K562 (cell line): Measurements from ENCODE around the gene PRDM16.

Experiments
- BDP1 ChIP-seq: IDR thresholded peaks from 3 replicates; pipeline ENCODE4 v1.6.1; 2011; ENCODE audit not compliant: insufficient read length, insufficient read depth
- BRCA1 ChIP-seq, 2 experiments: fragments of 450-650 bp in 1 of 2; sonication (generic) in 1 of 2; formaldehyde crosslinking in 1 of 2; IDR thresholded peaks; 2 replicates each; pipeline versions ENCODE4 v1.5.0 to v1.6.1; 2017 to 2020; ENCODE audit warnings: mild to moderate bottlenecking in 1 of 2, missing genetic modification reagents in 1 of 2
- DDX20 ChIP-seq: fragments of 450-650 bp; IDR thresholded peaks from 2 replicates; pipeline ENCODE4 v1.6.1; 2016; ENCODE audit warnings: missing genetic modification characterization, low read depth, mild to moderate bottlenecking, missing compliant biosample characterization, moderate library complexity
- EP300 ChIP-seq: IDR thresholded peaks from 2 replicates; pipeline ENCODE4 v1.6.1; 2012; ENCODE audit warnings: low read length, improper control_type of control experiment
- HDAC8 ChIP-seq: fragments of 450-650 bp; IDR thresholded peaks from 2 replicates; pipeline ENCODE4 v1.6.1; 2016; ENCODE audit warnings: mild to moderate bottlenecking, missing genetic modification characterization, moderate library complexity, missing compliant biosample characterization
- NFRKB ChIP-seq: fragments of 450-650 bp; IDR thresholded peaks from 2 replicates; pipeline ENCODE4 v1.6.1; 2016; ENCODE audit warnings: low read depth
- POLR2A ChIP-seq: fragments of 450-650 bp; conservative IDR thresholded peaks from 2 replicates; pipeline ENCODE4 v1.6.1; 2016
- REST ChIP-seq, 2 experiments: fragments of 450-650 bp; formaldehyde crosslinking in 1 of 2; IDR thresholded peaks; 2 replicates each; pipeline versions ENCODE4 v1.4.0 to v1.6.1; 2014 to 2020; ENCODE audit warnings: mild to moderate bottlenecking in 2 of 2, borderline replicate concordance in 1 of 2, low read depth in 1 of 2
- RFX5 ChIP-seq: IDR thresholded peaks from 2 replicates; pipeline ENCODE4 v1.6.1; 2011; ENCODE audit warnings: low read depth, mild to moderate bottlenecking, improper control_type of control experiment, low read length
- SAP30 ChIP-seq: fragments of 200-600 bp; sonication (generic); IDR thresholded peaks from 2 replicates; pipeline ENCODE4 v1.6.1; 2012; ENCODE audit warnings: borderline replicate concordance, low read depth, mild to moderate bottlenecking, moderate library complexity, low read length, control low read depth, inconsistent platforms; ENCODE audit not compliant: insufficient read depth, poor library complexity, severe bottlenecking
- SETDB1 ChIP-seq: IDR thresholded peaks from one replicate; pipeline ENCODE4 v1.6.1; 2012; ENCODE audit warnings: low read length, control low read depth, inconsistent platforms
- TF ChIP-seq, protein P1 (sequence below): sonication (generic); formaldehyde crosslinking; IDR thresholded peaks from 2 replicates; pipeline ENCODE4 v1.8.0; 2023; ENCODE audit warnings: missing genetic modification reagents, mild to moderate bottlenecking, borderline replicate concordance
- TF ChIP-seq, protein P2 (sequence below): fragments of 450-650 bp; formaldehyde crosslinking; IDR thresholded peaks from 2 replicates; pipeline ENCODE4 v1.4.0; 2022; ENCODE audit warnings: missing genetic modification characterization

DNA sequence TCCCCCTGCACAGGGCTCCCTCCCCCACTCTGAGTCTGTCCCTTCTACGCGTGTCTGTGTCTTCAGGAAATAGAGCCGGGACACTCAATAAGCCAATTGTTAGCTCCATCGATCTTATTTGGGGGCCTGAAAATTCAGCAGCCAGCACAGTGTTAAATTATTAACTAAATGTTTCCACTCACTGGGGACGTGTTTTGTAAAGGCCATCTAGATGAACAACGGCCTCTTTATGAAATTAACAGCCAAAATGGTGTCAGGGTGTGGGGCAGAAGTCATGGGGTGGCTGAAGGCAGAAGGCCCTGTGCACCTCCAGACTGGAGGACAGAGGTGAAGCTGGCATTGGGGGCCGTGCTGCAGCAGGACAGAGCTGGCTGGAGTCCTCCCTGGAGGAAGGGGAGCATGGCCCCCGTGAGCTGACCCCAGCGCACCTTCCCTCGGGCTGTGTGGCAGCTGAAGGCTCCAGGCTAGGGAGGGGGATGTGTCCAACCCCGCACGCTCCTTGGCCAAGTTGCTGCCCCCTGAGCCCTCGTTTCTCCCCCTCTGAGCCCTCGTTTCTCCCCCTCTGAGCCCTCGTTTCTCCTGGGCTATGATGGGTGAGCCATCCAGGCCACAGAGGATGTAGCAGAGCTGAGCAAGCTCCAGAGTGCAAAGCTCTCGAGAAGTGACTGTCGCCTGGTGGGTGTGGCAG lies 271.7 kb downstream of the PRDM16 start:
- no peak for TF ChIP-seq BRCA1 (IDR thresholded peaks at IDR 0.05)
- TF ChIP-seq BRCA1 (CRISPR knock-in tag; IDR thresholded peaks at IDR 0.05), result no peak
- no peak for TF ChIP-seq SAP30
- TF ChIP-seq, protein P1, sequence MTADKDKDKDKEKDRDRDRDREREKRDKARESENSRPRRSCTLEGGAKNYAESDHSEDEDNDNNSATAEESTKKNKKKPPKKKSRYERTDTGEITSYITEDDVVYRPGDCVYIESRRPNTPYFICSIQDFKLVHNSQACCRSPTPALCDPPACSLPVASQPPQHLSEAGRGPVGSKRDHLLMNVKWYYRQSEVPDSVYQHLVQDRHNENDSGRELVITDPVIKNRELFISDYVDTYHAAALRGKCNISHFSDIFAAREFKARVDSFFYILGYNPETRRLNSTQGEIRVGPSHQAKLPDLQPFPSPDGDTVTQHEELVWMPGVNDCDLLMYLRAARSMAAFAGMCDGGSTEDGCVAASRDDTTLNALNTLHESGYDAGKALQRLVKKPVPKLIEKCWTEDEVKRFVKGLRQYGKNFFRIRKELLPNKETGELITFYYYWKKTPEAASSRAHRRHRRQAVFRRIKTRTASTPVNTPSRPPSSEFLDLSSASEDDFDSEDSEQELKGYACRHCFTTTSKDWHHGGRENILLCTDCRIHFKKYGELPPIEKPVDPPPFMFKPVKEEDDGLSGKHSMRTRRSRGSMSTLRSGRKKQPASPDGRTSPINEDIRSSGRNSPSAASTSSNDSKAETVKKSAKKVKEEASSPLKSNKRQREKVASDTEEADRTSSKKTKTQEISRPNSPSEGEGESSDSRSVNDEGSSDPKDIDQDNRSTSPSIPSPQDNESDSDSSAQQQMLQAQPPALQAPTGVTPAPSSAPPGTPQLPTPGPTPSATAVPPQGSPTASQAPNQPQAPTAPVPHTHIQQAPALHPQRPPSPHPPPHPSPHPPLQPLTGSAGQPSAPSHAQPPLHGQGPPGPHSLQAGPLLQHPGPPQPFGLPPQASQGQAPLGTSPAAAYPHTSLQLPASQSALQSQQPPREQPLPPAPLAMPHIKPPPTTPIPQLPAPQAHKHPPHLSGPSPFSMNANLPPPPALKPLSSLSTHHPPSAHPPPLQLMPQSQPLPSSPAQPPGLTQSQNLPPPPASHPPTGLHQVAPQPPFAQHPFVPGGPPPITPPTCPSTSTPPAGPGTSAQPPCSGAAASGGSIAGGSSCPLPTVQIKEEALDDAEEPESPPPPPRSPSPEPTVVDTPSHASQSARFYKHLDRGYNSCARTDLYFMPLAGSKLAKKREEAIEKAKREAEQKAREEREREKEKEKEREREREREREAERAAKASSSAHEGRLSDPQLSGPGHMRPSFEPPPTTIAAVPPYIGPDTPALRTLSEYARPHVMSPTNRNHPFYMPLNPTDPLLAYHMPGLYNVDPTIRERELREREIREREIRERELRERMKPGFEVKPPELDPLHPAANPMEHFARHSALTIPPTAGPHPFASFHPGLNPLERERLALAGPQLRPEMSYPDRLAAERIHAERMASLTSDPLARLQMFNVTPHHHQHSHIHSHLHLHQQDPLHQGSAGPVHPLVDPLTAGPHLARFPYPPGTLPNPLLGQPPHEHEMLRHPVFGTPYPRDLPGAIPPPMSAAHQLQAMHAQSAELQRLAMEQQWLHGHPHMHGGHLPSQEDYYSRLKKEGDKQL, result no peak
- TF ChIP-seq, protein P2, sequence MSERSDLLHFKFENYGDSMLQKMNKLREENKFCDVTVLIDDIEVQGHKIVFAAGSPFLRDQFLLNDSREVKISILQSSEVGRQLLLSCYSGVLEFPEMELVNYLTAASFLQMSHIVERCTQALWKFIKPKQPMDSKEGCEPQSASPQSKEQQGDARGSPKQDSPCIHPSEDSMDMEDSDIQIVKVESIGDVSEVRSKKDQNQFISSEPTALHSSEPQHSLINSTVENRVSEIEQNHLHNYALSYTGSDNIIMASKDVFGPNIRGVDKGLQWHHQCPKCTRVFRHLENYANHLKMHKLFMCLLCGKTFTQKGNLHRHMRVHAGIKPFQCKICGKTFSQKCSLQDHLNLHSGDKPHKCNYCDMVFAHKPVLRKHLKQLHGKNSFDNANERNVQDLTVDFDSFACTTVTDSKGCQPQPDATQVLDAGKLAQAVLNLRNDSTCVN (CRISPR knock-in tag), result no peak
- no peak for TF ChIP-seq REST (IDR thresholded peaks at IDR 0.05; ENCODE audit: borderline replicate concordance)
- TF ChIP-seq REST (CRISPR knock-in tag; IDR thresholded peaks at IDR 0.05; ENCODE audit: low read depth), result no peak
- no peak for TF ChIP-seq HDAC8 (tag)
- TF ChIP-seq BDP1, result no peak
- TF ChIP-seq EP300, result no peak
- TF ChIP-seq SETDB1, result no peak
- TF ChIP-seq RFX5, result no peak
- TF ChIP-seq DDX20 (tag), result no peak
- no peak for TF ChIP-seq POLR2A
- no peak for TF ChIP-seq NFRKB
